ENCODE measurements around the gene C1orf159. TPM values are rescaled to one million over a fixed set of nuclear protein-coding genes. Genes with fewer than 3 reads are reported as not detected.
"Not testable (repeated sequence)": the region's sequence is repeated elsewhere in the genome, so short reads cannot be mapped to it uniquely, and the experiment has no call there.

Gene C1orf159
- polyA plus RNA-seq, 3 donors, result 5.2 to 11.5 (median 9.3) TPM

- H3K27ac ChIP-seq (ENCODE audit: low read depth, low read length), result no peak overlapping the region
- WGBS, 3 donors, result 50 to 66% (median 62%) methylated on average over 19 of the region's 20 CpGs
These were observed 50.5 kb downstream of the C1orf159 start for GRCh38 chr1:1065265-1065939.

- H3K27ac ChIP-seq (ENCODE audit: low read depth, low read length), result no peak overlapping the region
These were observed 51.7 kb downstream of the C1orf159 start for GRCh38 chr1:1063945-1064831.

GRCh38 chr1:1063261-1063944 lies 52.5 kb downstream of the C1orf159 start:
- H3K27ac ChIP-seq (ENCODE audit: low read depth, low read length), result no peak overlapping the region
- WGBS, 3 donors, result 57 to 65% (median 63%) methylated on average over 23 to 24 of the region's 24 CpGs

More at GRCh38 chr1:1063945-1064831, 51.7 kb downstream of the C1orf159 start:
- WGBS, 3 donors, result 7 to 10% (median 9%) methylated on average over 47 to 50 of the region's 50 CpGs

- no peak overlapping the region for H3K27ac ChIP-seq (ENCODE audit: low read depth, low read length)
- 19 to 36% (median 26%) methylated on average over 29 of the region's 29 CpGs for WGBS, 3 donors
These were observed 53.3 kb downstream of the C1orf159 start for GRCh38 chr1:1062348-1063163.

- H3K27ac ChIP-seq (ENCODE audit: low read depth, low read length), result no peak overlapping the region
- 46 to 58% (median 46%) methylated on average over 14 to 15 of the region's 18 CpGs for WGBS, 3 donors
These were observed 54.1 kb downstream of the C1orf159 start for GRCh38 chr1:1061682-1062345.

GRCh38 chr1:1060281-1061000 lies 55.4 kb downstream of the C1orf159 start:
- H3K27ac ChIP-seq (ENCODE audit: low read depth, low read length), result no peak overlapping the region
- WGBS, 3 donors, result 46 to 53% (median 47%) methylated on average over 38 of the region's 38 CpGs

GRCh38 chr1:1059494-1060280 lies 56.2 kb downstream of the C1orf159 start:
- no peak overlapping the region for H3K27ac ChIP-seq (ENCODE audit: low read depth, low read length)
- WGBS, 3 donors, result 4% methylated on average over 62 to 69 of the region's 69 CpGs

- H3K27ac ChIP-seq (ENCODE audit: low read depth, low read length), result no peak overlapping the region
- 0 to 1% (median 1%) methylated on average over 34 to 47 of the region's 48 CpGs for WGBS, 3 donors
These were observed 56.9 kb downstream of the C1orf159 start for GRCh38 chr1:1058921-1059493.

GRCh38 chr1:1058088-1058905 lies 57.6 kb downstream of the C1orf159 start:
- H3K27ac ChIP-seq (ENCODE audit: low read depth, low read length), result no peak overlapping the region
- WGBS, 3 donors, result 19 to 25% (median 21%) methylated on average over 23 to 24 of the region's 24 CpGs

GRCh38 chr1:1057769-1058087 lies 58.2 kb downstream of the C1orf159 start:
- WGBS, 3 donors, result 66 to 69% (median 69%) methylated on average over 15 of the region's 15 CpGs
- H3K27ac ChIP-seq (ENCODE audit: low read depth, low read length), result not testable (repeated sequence)

- no peak overlapping the region for H3K27ac ChIP-seq (ENCODE audit: low read depth, low read length)
- 87 to 89% (median 87%) methylated on average over 41 to 50 of the region's 50 CpGs for WGBS, 3 donors
These were observed 59.8 kb downstream of the C1orf159 start for GRCh38 chr1:1055841-1056736.

GRCh38 chr1:1054971-1055370 lies 60.9 kb downstream of the C1orf159 start:
- WGBS, 3 donors, result 89 to 92% (median 91%) methylated on average over 23 of the region's 23 CpGs

GRCh38 chr1:1054099-1054700 lies 61.7 kb downstream of the C1orf159 start:
- 88 to 95% (median 90%) methylated on average over 17 to 18 of the region's 18 CpGs for WGBS, 3 donors
- no peak overlapping the region for H3K27ac ChIP-seq (ENCODE audit: low read depth, low read length)

More at GRCh38 chr1:1054971-1055370, 60.9 kb downstream of the C1orf159 start:
- H3K27ac ChIP-seq (ENCODE audit: low read depth, low read length), result no peak overlapping the region

- 96% methylated on average over 18 of the region's 18 CpGs for WGBS, 3 donors
- no peak overlapping the region for H3K27ac ChIP-seq (ENCODE audit: low read depth, low read length)
These were observed 62.2 kb downstream of the C1orf159 start for GRCh38 chr1:1053682-1054081.

All from adipose tissue (tissue), 3 donors.